HK-2 (cell line): ENCODE data around the gene ALB.

Source experiments
- DNase-seq: peaks from one replicate; pipeline ENCODE4 v3.0.0-alpha.2; 2018; ENCODE audit not compliant: unreplicated experiment

The ALB gene

GRCh38 chr4:73450398-73451004, 46.4 kb downstream of the ALB start:
- DNase-seq: peak; percentile 69

GRCh38 chr4:73451404-73451803, 47.3 kb downstream of the ALB start:
- DNase-seq: no peak

GRCh38 chr4:73451981-73452747, 48.1 kb downstream of the ALB start:
- no peak for DNase-seq

- DNase-seq: no peak
These were observed 49.0 kb downstream of the ALB start for GRCh38 chr4:73452953-73453700.

- DNase-seq: no peak
These were observed 49.6 kb downstream of the ALB start for GRCh38 chr4:73453701-73454005.

- no peak for DNase-seq
These were observed 50.8 kb downstream of the ALB start for GRCh38 chr4:73454920-73455319.

- no peak for DNase-seq
These were observed 52.3 kb downstream of the ALB start for GRCh38 chr4:73456177-73457022.

- no peak for DNase-seq
These were observed 54.3 kb downstream of the ALB start for GRCh38 chr4:73458184-73459047.

- no peak for DNase-seq
These were observed 54.9 kb downstream of the ALB start for GRCh38 chr4:73459048-73459421.

- no peak for DNase-seq
These were observed 56.9 kb downstream of the ALB start for GRCh38 chr4:73460913-73461522.

GRCh38 chr4:73468170-73468569, 64.1 kb downstream of the ALB start:
- DNase-seq: no peak

- no peak for DNase-seq
These were observed 66.6 kb downstream of the ALB start for GRCh38 chr4:73470728-73471127.
